Measurements from ENCODE around the gene TMEM72. TPM values are rescaled to one million over a fixed set of nuclear protein-coding genes. Genes with fewer than 3 reads are reported as not detected.
A peak's percentile ranks its signal among the peaks of the same experiment; 100 is the strongest.

The TMEM72 gene
- total and polyA plus RNA-seq, 2 of the 13 experiments (the other 11 are each of a cell fraction or from before 2014, with no cell fraction given): 0.04 TPM; not detected in 1

DNA sequence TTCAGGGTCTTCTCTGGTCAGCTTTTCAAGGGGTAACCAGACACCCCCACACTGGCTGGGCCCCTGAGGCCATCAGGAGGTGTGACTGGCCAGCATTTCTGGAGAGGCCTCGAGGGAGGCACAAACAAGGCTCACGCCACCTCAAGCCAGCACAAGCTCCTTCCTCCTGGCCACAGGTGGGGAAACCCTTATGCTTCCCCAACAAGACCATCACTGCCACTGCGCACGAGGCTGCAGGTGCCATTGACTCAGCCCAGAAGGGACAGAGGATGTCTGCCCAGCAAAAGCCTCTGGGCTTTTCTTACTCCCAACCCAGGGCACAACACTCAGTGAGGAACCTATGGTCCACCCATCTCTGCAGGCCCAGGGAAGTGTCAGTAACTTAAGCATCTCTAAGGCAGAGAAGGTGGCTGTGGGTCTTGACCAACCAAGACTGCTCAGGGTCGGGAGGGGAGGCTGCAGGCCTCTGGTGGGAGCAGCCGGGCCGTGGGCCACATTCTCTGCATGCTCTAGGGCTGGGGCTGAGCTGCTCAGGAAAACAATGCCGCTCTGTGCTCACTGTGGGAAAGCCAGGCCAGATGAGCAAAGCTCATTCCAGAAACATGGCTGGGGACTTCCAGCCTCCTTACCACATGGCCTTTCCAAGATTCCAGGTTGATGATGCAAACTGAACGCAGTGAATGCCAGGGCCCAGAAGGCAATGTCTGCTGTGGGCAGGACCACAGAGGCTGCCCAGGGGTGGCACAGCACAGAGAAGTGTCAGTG, 24.2 kb downstream of the TMEM72 start (continued):
- TF ChIP-seq ZNF891 (CRISPR knock-in tag; IDR thresholded peaks at IDR 0.05) (peak; percentile 94), ZNF572 (CRISPR knock-in tag; IDR thresholded peaks at IDR 0.05) (no peak; the same call in 1 of the 2 replicates), HNRNPLL (IDR thresholded peaks at IDR 0.05; ENCODE audit: low read depth, low read length, poor library complexity, severe bottlenecking) (no peak), ZFAT (CRISPR knock-in tag; conservative IDR thresholded peaks at IDR 0.05) (no peak), ZNF83 (CRISPR knock-in tag; IDR thresholded peaks at IDR 0.05; ENCODE audit: borderline replicate concordance) (no peak), CHD4 (IDR thresholded peaks at IDR 0.05; ENCODE audit: borderline replicate concordance, low read length) (no peak), HOXD1 (CRISPR knock-in tag; IDR thresholded peaks at IDR 0.05) (0 out of 2 replicates have a peak, but pooled peaks have one; percentile 34), SMAD3 (CRISPR knock-in tag; IDR thresholded peaks at IDR 0.05) (peak; percentile 83), ZNF17 (CRISPR knock-in tag; IDR thresholded peaks at IDR 0.05) (no peak), MEIS2 (CRISPR knock-in tag; IDR thresholded peaks at IDR 0.05) (peak; percentile 60; the same call in 1 of the 2 replicates), ZNF563 (CRISPR knock-in tag; IDR thresholded peaks at IDR 0.05) (peak; percentile 96), CENPX (CRISPR knock-in tag; IDR thresholded peaks at IDR 0.05) (no peak), XRCC5 (optimal IDR thresholded peaks at IDR 0.05; ENCODE audit: low read length) (peak; percentile 69), ZSCAN20 (CRISPR knock-in tag; IDR thresholded peaks at IDR 0.05; ENCODE audit: borderline replicate concordance) (0 out of 2 replicates have a peak, but pooled peaks have one; percentile 61), ZNF263 (CRISPR knock-in tag; IDR thresholded peaks at IDR 0.05) (peak; percentile 69; the same call in 1 of the 2 replicates), PHF21A (CRISPR knock-in tag; IDR thresholded peaks at IDR 0.05) (peak; percentile 36; the same call in 1 of the 2 replicates), ZFP41 (CRISPR knock-in tag; IDR thresholded peaks at IDR 0.05; ENCODE audit: borderline replicate concordance) (peak; percentile 87; the same call in 1 of the 2 replicates), MIER3 (CRISPR knock-in tag; IDR thresholded peaks at IDR 0.05; ENCODE audit: borderline replicate concordance) (peak; percentile 62; the same call in 1 of the 2 replicates), ADNP (CRISPR knock-in tag; IDR thresholded peaks at IDR 0.05) (no peak), STAT5B (CRISPR knock-in tag; IDR thresholded peaks at IDR 0.05) (no peak), BCL6 (CRISPR knock-in tag; IDR thresholded peaks at IDR 0.05) (peak; percentile 86), MTA1 (CRISPR knock-in tag; IDR thresholded peaks at IDR 0.05; ENCODE audit: borderline replicate concordance) (peak; percentile 75; the same call in 1 of the 2 replicates), ZNF660 (CRISPR knock-in tag; IDR thresholded peaks at IDR 0.05; ENCODE audit: borderline replicate concordance, low read depth) (no peak), XBP1 (CRISPR knock-in tag; IDR thresholded peaks at IDR 0.05) (no peak), ZSCAN22 (CRISPR knock-in tag; IDR thresholded peaks at IDR 0.05) (no peak), CC2D1A (CRISPR knock-in tag; IDR thresholded peaks at IDR 0.05) (no peak), ZNF883 (CRISPR knock-in tag; IDR thresholded peaks at IDR 0.05; ENCODE audit: not compliant biosample characterization) (peak; percentile 88), ZNF496 (CRISPR knock-in tag; IDR thresholded peaks at IDR 0.05; ENCODE audit: insufficient replicate concordance) (no peak)
- TF ChIP-seq, protein P1, sequence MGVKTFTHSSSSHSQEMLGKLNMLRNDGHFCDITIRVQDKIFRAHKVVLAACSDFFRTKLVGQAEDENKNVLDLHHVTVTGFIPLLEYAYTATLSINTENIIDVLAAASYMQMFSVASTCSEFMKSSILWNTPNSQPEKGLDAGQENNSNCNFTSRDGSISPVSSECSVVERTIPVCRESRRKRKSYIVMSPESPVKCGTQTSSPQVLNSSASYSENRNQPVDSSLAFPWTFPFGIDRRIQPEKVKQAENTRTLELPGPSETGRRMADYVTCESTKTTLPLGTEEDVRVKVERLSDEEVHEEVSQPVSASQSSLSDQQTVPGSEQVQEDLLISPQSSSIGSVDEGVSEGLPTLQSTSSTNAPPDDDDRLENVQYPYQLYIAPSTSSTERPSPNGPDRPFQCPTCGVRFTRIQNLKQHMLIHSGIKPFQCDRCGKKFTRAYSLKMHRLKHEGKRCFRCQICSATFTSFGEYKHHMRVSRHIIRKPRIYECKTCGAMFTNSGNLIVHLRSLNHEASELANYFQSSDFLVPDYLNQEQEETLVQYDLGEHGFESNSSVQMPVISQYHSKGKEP (CRISPR knock-in tag; IDR thresholded peaks at IDR 0.05): no peak
